RWPE1 (cell line): ENCODE measurements around the gene SPATS2.

Experiments
- CTCF ChIA-PET: fragments of 350-600 bp; sonication (Branson Sonifier 250); formaldehyde crosslinking; extraction: SDS; loops from one replicate; lab custom pipeline; 2021; lab: Yijun Ruan, JAX
- POLR2A ChIA-PET: fragments of 400-600 bp; formaldehyde crosslinking; extraction: SDS; loops from one replicate; lab custom pipeline; 2020; ENCODE audit warnings: antibody characterized with exemption; ENCODE audit not compliant: low non-redundant PET; lab: Yijun Ruan, JAX
- DNase-seq: peaks from one replicate; pipeline ENCODE4 v3.0.0; 2012; ENCODE audit warnings: low spot score
- H3K27ac ChIP-seq: fragments of 450-650 bp; 2 replicates; pipeline ENCODE4 v1.5.1; 2017
- TF ChIP-seq, protein P1 (sequence below): fragments of 450-650 bp; conservative IDR thresholded peaks from 2 replicates; pipeline ENCODE4 v1.5.1; 2017; ENCODE audit warnings: low read depth, mild to moderate bottlenecking

Gene SPATS2

DNA sequence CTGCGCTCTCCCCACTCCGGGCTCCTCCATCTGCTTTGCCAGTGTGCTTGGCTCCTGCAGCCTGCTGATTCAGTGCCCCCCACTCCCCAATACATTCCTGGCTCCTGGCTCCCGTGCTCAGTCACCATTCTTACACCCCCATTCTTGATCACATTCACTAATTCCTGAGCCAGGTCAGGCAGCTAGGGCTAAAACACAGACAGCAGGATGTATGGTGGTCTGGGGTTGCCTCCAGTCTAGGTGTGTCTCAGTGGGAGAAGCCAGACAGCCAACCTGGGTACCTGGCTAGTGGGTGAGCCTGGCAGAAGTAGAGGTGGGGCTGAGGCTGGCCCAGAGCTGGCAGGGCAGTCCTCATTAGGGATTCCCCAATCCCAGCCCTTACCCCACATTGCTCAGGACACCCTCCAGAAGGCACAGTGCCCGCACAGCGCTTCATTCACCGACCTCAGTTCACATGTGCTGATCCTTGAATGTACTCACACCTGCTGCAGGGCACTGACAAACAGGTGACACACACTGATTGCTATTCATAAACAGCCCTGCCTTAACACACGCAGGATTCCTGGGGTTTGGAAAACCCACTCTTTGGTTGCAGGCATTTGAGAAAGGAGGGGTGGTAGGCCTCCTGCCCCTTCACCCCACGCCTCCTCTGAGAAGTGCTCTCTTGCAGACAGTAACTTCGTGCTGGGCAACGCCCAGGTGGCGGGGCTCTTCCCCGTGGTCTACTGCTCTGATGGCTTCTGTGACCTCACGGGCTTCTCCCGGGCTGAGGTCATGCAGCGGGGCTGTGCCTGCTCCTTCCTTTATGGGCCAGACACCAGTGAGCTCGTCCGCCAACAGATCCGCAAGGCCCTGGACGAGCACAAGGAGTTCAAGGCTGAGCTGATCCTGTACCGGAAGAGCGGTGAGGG, 173.2 kb downstream of the SPATS2 start:
- peak; percentile 72 for DNase-seq
- POLR2A ChIA-PET, result no interaction called here
- TF ChIP-seq, protein P1, sequence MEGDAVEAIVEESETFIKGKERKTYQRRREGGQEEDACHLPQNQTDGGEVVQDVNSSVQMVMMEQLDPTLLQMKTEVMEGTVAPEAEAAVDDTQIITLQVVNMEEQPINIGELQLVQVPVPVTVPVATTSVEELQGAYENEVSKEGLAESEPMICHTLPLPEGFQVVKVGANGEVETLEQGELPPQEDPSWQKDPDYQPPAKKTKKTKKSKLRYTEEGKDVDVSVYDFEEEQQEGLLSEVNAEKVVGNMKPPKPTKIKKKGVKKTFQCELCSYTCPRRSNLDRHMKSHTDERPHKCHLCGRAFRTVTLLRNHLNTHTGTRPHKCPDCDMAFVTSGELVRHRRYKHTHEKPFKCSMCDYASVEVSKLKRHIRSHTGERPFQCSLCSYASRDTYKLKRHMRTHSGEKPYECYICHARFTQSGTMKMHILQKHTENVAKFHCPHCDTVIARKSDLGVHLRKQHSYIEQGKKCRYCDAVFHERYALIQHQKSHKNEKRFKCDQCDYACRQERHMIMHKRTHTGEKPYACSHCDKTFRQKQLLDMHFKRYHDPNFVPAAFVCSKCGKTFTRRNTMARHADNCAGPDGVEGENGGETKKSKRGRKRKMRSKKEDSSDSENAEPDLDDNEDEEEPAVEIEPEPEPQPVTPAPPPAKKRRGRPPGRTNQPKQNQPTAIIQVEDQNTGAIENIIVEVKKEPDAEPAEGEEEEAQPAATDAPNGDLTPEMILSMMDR, result no peak
- CTCF ChIA-PET, result interaction anchor here (0.7 kb wide), 2 partner anchors 12 to 358 kb away, joined by 3 to 5 read pairs; no protein-coding TSS in a partner anchor
- no peak overlapping the region for H3K27ac ChIP-seq

DNA sequence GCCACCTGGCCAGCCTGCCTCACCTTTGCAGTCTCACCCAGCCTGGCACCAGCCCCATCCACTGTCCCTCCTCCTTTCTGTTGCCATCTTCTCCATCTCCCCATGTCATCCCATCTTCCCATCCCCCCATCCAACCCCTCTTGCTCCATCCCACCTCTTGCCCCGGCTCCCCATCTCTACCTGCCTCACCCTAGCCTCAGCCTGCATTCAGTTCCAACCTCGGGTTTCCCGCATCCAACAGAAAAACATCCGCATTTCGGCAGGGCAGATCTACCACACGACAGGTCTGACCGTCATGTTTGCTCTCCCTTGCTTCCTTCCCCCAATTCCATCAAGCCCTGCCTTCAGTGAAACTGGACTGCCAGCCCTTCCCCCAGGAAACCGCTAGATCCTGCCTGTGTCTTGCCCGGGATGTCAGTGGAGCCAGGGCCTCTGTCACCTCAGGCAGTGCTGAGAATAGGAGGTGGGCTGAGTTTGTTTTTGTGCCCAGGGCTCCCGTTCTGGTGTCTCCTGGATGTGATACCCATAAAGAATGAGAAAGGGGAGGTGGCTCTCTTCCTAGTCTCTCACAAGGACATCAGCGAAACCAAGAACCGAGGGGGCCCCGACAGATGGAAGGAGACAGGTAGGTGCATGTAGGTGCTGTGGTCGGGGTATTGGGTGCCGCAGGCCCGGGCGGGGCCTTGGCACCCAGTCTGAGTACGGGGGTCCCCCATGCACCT, 174.0 kb downstream of the SPATS2 start:
- TF ChIP-seq, protein P1, result no peak
- CTCF ChIA-PET, result interaction anchor here (0.7 kb wide), 1 partner anchor 11 kb away, joined by 5 read pairs; no protein-coding TSS in a partner anchor
- POLR2A ChIA-PET, result no interaction called here

DNA sequence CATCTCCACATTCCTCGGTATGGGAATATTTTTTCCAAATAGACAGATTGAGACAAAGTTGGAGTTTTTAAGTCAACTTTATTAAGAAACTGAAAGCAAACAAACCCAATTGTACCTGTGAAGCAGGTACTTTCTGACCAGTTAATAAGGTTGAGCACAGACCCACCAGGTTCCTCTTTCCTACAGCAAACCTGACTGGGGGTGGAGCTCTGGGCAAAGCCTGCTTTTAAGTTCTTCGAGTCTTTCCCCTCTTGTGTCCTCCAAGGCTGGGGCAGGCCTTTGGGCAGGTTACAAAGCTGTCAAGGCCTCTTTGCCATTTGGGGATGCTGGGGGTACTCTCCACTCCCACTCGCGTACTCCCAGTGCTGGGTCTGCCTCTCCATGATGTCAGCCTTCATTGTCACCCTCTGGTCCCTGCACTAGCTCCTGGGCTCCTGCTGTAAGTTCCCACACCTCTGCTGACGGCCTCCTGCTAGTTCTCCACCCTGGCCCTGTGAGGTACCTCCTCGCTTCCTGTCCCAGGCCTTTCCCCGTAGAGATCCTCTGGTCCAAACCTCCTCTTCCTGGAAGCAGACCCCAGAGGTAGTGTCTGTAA, 174.7 kb downstream of the SPATS2 start:
- POLR2A ChIA-PET, result no interaction called here
- TF ChIP-seq, protein P1, result no peak
- no peak for DNase-seq
- CTCF ChIA-PET, result no interaction called here
- 0 out of 2 replicates have a peak overlapping the region, but pooled peaks have one; percentile 16 for H3K27ac ChIP-seq

More for the DNA sequence above, 174.0 kb downstream of the SPATS2 start:
- DNase-seq, result no peak
- peak overlapping the region; percentile 16; the same call in 1 of the 2 replicates for H3K27ac ChIP-seq

DNA sequence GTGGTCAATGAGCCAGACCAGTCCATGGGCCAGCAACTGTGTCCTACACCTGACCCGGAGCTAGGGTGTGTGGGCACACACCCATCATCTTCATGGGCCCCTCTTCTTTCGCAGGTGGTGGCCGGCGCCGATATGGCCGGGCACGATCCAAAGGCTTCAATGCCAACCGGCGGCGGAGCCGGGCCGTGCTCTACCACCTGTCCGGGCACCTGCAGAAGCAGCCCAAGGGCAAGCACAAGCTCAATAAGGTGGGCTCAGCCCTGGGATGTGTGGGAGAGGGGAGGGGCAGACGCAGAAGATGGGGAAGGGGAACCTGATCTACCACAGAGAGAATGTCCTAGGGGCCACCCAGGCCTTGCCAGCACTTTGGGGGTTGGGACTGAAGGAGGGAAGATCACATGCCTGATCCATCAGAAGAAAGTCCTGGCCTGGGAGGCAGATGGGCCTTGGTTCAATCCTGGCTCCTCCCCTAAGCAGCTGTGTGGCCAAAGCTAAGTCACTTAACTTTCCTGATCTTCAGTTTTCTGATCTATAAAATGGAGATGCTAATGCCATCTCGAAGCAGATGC, 175.4 kb downstream of the SPATS2 start:
- no peak for DNase-seq
- H3K27ac ChIP-seq, result no peak overlapping the region
- TF ChIP-seq, protein P1, result no peak
- ChIA-PET CTCF (interaction anchor here (0.6 kb wide), 1 partner anchor 198 kb away, joined by 6 read pairs; no protein-coding TSS in a partner anchor), POLR2A (no interaction called here)

DNA sequence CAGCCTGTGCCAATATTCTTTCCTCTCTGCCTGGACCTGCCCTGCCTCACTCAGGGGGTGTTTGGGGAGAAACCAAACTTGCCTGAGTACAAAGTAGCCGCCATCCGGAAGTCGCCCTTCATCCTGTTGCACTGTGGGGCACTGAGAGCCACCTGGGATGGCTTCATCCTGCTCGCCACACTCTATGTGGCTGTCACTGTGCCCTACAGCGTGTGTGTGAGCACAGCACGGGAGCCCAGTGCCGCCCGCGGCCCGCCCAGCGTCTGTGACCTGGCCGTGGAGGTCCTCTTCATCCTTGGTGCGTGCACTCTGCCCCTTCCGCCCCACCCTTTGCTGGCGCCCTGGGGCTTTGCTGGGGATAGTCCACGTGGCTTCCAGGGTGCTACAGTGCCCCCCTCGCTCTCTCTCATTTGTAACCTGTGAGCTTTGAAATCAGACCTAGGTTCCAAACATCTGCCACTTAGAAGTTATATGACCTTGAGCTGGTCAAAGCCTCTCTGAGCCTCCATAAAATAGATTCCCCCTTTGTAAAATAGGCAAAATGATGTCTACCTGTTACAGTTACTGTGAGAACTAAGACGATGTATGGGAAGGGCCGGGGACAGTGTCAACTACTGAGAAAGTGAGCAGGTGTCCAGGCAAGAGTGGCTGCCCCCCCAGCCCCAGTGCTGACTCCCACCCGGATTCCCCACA, 176.1 kb downstream of the SPATS2 start:
- TF ChIP-seq, protein P1, result no peak
- DNase-seq, result no peak
- CTCF ChIA-PET, result interaction anchor here (0.6 to 0.9 kb wide), 2 partner anchors 16 to 197 kb away, joined by 4 to 6 read pairs; no protein-coding TSS in a partner anchor
- H3K27ac ChIP-seq, result no peak overlapping the region
- POLR2A ChIA-PET, result no interaction called here
